BJ (cell line): Measurements from ENCODE around the gene SLC7A10. TPM values are rescaled to one million over a fixed set of nuclear protein-coding genes. Genes with fewer than 3 reads are reported as not detected.

Experiments used
- CTCF ChIA-PET: fragments of 350-600 bp; formaldehyde crosslinking; extraction: SDS; loops from one replicate; lab custom pipeline; 2021; ENCODE audit warnings: antibody characterized with exemption, inconsistent platforms; lab: Yijun Ruan, JAX
- POLR2A ChIA-PET: fragments of 300-600 bp; sonication (Branson Sonifier 250); formaldehyde crosslinking; extraction: SDS; loops from one replicate; lab custom pipeline; 2021; ENCODE audit warnings: antibody characterized with exemption; lab: Charles Lee
- DNase-seq: peaks from one replicate; pipeline ENCODE4 v3.0.0-alpha.2; 2011; ENCODE audit warnings: low read depth
- H3K27me3 ChIP-seq: 2 replicates; pipeline ENCODE4 v1.6.0; 2011; ENCODE audit warnings: low read length; ENCODE audit not compliant: control insufficient read depth, insufficient read depth
- H3K36me3 ChIP-seq: 2 replicates; pipeline ENCODE4 v1.5.1; 2011; ENCODE audit warnings: low read length; ENCODE audit not compliant: control insufficient read depth, insufficient read depth
- H3K4me3 ChIP-seq: 2 replicates; pipeline ENCODE4 v1.5.1; 2011; ENCODE audit warnings: low read depth, mild to moderate bottlenecking, control low read depth, low read length
- CTCF ChIP-seq: IDR thresholded peaks from 2 replicates; pipeline ENCODE4 v1.5.1; 2011; ENCODE audit warnings: low read depth, mild to moderate bottlenecking, control low read depth, inconsistent platforms, low read length, moderate library complexity; ENCODE audit not compliant: insufficient read depth
- polyA plus RNA-seq: library from polyadenylated mRNA; depleted of rRNA; stranded (reverse); fragments of >200 nt; gene quantifications from 2 replicates; pipeline ENCODE4 v1.2.3, GENCODE V29; 2011

The SLC7A10 gene
- polyA plus RNA-seq, 1 experiment, result not detected

GRCh38 chr19:33205110-33205509 lies 20.5 kb downstream of the SLC7A10 start:
- TF ChIP-seq CTCF, result no peak
- CTCF ChIA-PET, result interaction anchor here (1.6 kb wide), 1 partner anchor 211 kb away, joined by 3 read pairs; no protein-coding TSS in a partner anchor

GRCh38 chr19:33204136-33204973 lies 21.3 kb downstream of the SLC7A10 start:
- CTCF ChIA-PET, result interaction anchor here (1.6 kb wide), 1 partner anchor 212 kb away, joined by 3 read pairs; no protein-coding TSS in a partner anchor
- POLR2A ChIA-PET, result no interaction called here
- Histone ChIP-seq H3K27me3 (no peaks in the 10 kb centered on the region), H3K4me3 (no peak overlapping the region), H3K36me3 (peaks cover 7% of the 10 kb centered on the region)
- no peak for TF ChIP-seq CTCF
- no peak for DNase-seq

More at GRCh38 chr19:33205110-33205509, 20.5 kb downstream of the SLC7A10 start:
- DNase-seq, result no peak
- POLR2A ChIA-PET, result no interaction called here
- Histone ChIP-seq H3K36me3 (peaks cover 6% of the 10 kb centered on the region), H3K27me3 (no peaks in the 10 kb centered on the region), H3K4me3 (no peak overlapping the region)

GRCh38 chr19:33203529-33203928 lies 22.1 kb downstream of the SLC7A10 start:
- no peak for DNase-seq
- peaks cover 8% of the 10 kb centered on the region for H3K36me3 ChIP-seq
- no peak overlapping the region for H3K4me3 ChIP-seq
- CTCF ChIA-PET, result interaction anchor here (1.6 kb wide), 1 partner anchor 213 kb away, joined by 3 read pairs; no protein-coding TSS in a partner anchor
- POLR2A ChIA-PET, result no interaction called here
- no peaks in the 10 kb centered on the region for H3K27me3 ChIP-seq
- no peak for TF ChIP-seq CTCF

- Histone ChIP-seq H3K27me3 (no peaks in the 10 kb centered on the region), H3K4me3 (no peak overlapping the region), H3K36me3 (peaks cover 11% of the 10 kb centered on the region)
- no peak for DNase-seq
- no peak for TF ChIP-seq CTCF
- ChIA-PET CTCF (no interaction called here), POLR2A (no interaction called here)
Measured at GRCh38 chr19:33202546-33203507, 22.8 kb downstream of the SLC7A10 start.
